Stimulated activated CD8-positive, alpha-beta memory T cell treated with anti-CD3 and anti-CD28 coated beads, Interleukin-2, amount 100 ng/mL, for 1 hour (primary cell): Measurements from ENCODE around the gene LAMA3.

Experiments
- DNase-seq, 2 donors: peaks; one replicate each; pipeline ENCODE4 v3.0.0-alpha.2; 2020; ENCODE audit warnings: low read depth in 2 of 2

Gene LAMA3

DNA sequence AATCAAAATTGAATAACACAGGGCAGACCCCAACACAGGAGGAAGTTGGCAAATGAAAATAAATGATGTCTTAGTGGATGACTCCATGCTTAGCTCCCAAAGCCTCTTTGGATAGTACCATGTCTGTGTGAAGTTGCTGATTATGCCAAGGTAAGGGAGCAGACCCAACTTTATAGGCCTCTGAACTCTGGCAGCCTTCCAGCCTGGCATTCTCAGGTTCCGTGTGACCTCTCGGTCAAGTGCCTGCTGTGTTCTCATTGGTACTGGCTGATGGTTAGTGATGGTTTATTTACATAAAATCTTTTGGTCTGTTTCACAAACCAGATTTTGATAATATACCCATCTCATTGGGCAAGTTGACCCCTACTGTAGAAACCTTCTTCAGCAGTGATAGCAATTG lies 213.1 kb downstream of the LAMA3 start:
- no peak for DNase-seq

DNA sequence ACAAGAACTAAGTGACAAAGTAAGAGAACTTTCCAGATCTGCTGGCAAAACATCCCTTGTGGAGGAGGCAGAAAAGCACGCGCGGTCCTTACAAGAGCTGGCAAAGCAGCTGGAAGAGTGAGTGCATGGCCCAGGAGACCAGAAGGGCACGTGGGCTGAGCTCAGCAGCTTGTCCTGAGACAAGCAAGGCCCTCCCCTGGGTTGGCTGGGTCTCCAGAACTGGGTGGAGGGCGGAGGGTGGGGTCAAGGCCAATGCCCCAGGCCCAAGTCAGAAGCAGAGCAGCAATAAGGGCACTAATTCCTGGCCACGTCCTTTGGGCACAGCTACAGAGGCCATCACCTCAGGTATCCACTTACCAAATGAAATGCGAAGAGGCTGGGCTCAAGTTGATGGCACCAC lies 214.7 kb downstream of the LAMA3 start:
- no peak for DNase-seq

DNA sequence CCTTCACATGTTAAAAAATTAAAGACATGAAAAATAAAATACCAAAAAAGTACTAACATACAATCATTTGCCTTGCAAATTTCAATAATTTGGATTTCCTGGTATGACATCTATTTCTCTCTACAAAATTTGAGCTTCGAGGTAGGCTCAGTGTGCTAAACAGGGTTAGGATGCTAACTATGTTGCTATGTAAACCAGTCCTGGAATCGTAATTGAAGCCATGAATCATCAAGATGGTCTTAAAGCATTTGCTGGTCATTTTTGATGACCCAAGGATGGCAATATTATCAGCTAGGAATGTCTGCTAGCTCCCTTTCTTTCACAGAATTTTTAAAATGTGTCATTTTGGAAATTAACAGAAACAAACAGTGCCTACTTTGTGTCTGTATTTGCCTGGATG lies 217.4 kb downstream of the LAMA3 start:
- no peak for DNase-seq

DNA sequence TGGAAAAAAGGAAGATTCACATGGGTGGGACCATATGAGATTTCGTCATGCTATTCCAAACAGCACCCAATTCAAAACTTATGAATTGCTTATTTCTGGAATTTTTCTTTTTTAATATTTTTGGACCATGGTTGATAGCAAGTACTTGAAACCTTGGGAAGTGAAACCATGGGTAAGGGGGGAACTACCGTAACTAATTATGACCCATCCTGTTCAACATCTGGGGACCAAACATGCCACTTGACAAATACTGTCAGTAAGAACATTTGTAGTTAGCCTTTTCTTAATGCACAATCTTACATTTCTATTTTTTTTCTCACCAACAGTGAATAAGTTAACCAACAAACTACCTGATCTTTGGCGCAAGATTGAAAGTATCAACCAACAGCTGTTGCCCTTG lies 219.6 kb downstream of the LAMA3 start:
- no peak for DNase-seq

DNA sequence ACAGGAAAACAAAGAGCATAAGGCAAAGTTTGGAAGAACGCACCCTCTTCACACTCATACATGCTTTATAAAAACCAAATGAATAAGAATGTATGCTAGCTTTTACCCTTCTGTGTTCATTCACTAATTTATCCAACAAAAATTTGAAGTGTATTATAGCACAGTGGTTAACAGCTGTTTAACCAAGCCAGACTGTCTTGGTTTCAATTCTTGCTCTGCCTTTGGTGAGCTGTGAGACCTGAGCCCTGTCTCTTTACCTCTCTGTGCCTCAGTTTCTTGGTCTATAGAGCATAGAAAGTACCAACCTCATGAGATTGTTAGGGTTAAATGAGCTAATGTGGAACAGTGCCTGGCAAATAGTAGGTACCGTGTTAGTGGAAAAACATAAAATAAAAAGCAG lies 220.8 kb downstream of the LAMA3 start:
- no peak for DNase-seq

DNA sequence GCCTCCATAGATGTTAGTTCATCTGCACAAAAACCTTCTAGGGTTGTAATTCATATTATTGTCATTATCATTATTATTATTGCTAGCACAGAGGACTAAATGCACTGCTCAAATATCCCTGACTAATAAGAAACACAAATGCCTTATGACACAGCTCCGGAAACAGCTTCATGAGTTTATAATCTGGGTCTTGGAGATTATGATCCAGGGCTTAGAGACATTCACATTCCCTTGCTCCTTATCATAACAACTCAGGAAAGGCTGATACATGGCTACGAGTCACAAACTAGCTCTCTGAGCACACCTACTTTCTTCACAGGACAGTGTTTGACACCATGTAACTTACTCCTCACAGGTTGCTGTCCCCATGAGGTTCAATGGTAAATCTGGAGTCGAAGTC lies 223.1 kb downstream of the LAMA3 start:
- no peak for DNase-seq

DNA sequence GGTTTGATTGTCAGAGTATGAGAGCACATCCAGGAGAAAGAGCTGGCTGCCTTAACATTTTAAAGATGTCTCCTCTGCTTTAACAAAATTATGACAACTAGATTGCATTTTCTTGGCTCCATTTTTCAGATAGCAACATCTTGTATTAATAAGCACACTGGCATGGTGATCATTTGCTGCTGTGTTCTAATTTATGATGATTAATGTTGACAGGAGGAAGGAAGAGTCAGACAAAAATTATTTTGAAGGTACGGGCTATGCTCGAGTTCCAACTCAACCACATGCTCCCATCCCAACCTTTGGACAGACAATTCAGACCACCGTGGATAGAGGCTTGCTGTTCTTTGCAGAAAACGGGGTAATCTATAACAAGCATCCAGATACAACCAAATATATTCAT lies 227.1 kb downstream of the LAMA3 start:
- no peak for DNase-seq

DNA sequence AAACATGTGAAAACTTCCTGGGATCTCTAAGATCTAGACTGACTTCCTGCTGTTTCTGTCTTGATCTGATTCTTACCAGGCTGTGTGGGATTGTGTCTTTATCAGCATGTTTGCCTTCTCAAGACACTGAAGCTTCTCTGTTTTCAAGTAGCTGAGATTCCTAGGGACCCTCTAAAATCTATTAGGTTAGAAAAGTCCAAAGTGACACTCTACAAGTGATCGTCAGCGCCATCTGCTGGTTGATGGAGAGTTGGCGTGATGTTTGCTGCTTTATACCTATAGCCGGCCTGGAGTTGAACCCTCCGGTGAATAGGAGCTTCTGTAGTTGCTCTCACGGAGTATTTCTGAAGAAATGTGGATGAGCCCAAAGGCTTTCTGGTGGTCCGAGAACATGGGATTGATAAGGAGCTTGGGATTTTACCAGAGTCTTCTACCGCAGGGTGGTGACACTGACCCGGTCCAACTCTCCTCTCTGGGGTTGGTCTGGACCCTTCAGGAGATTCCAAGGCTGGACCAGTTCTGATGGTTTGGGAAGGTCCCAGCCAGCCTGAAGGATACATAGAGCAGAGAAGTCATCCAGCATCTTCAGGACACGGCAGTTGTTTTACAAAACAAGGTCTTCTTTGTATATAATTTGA lies 229.3 kb downstream of the LAMA3 start:
- peak; percentile 66 to 69 for DNase-seq

DNA sequence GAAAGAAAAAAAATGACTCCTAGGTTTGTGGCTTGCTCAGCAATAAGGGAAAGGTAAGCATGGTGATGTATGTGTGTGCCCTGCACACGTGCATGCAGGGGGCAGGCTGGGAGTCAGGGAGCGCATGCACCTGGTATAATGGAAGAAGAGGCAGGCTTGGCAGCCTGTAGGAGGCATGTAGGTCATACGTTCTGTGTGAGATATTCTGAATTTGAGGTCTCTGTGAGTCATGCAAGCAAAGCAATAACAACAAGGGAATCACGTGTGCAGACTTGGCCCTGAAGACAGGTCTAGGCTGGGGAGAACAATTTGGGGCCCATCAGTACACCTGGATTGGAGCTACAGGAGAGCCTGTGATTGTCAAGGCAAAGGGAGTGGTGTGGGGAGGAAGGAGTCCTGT lies 230.8 kb downstream of the LAMA3 start:
- DNase-seq, result no peak

DNA sequence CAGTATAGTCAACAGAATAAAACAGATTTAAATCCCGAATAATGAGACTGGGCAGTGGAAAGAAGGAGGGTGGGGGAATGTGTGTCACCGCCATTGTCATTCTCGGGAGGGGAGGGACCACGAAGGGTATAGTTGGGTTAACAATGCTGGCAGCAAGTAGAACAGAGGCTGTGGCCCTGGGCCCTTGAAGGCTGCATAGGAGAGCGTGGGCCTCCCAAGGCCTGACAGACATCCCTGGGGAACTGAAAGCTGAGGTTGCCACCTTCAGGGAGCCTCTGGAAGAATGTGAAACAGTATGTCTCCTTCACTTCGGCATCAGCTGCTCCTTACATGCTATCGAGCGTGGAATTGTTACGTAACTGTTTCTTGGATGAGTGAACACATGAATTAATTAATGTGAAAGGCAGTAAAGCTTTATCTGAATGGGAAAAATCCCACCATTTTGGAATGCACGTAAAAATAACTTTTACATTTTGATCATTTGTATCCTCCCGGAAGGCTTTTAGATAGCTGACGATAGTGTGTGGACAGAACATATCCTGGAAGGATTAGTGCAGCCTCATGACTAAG lies 232.5 kb downstream of the LAMA3 start:
- no peak for DNase-seq

DNA sequence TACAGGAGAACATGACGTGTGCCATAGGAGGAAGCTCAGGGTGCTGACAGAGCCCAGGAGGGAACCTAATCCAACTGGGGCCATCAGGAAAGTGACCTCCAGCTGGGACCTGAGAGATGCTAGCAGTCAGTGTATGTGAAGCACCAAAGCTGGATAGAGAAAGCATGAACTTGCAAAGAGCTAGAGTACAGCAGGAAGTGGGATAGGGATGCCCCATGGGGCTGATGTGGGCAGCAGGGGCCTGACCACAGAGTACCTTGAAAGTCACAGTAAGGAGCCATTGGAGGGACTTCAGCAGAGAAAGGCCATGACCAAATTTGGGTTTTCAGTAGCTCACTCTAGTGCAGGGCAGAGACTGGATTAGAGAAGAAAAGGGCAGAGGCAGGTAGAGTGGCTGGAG lies 233.7 kb downstream of the LAMA3 start:
- DNase-seq, result no peak

DNA sequence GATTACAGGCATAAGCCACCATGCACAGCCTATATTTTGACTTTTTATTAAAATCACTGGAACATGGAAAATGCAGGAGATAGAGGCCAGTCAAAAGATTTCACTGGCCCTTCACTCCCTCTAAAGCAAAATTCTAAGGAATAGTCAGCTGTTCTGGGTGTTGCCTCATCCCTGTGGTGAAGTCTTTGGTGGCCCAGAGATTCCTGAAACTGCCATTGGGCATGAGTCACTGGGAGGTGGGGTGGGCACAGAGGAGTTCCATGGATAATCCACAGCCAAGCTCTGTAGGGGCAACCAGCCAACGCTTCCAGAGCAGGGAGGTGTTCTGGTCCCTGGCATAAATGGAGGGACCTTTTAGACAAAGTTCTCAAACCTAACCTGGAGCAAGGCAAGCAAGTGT lies 235.6 kb downstream of the LAMA3 start:
- DNase-seq, result no peak

DNA sequence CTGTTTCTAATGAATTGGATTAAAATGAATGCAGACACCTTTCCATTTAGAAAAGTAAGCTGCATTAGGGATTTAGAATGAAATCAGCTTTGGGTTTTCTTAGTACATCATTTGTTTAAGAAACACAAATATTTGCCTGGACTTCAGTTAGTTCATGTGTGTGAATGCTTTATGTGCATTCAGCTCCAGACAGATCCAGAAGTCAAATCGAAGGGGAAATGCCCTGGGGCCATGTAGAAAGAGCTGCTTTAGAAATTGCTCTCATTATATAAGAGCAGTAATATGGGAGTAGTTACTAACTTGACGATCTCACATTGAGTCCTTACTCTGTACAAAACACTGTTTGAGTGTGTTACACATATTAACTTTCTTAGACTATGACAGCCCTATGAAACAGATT lies 237.3 kb downstream of the LAMA3 start:
- no peak for DNase-seq

DNA sequence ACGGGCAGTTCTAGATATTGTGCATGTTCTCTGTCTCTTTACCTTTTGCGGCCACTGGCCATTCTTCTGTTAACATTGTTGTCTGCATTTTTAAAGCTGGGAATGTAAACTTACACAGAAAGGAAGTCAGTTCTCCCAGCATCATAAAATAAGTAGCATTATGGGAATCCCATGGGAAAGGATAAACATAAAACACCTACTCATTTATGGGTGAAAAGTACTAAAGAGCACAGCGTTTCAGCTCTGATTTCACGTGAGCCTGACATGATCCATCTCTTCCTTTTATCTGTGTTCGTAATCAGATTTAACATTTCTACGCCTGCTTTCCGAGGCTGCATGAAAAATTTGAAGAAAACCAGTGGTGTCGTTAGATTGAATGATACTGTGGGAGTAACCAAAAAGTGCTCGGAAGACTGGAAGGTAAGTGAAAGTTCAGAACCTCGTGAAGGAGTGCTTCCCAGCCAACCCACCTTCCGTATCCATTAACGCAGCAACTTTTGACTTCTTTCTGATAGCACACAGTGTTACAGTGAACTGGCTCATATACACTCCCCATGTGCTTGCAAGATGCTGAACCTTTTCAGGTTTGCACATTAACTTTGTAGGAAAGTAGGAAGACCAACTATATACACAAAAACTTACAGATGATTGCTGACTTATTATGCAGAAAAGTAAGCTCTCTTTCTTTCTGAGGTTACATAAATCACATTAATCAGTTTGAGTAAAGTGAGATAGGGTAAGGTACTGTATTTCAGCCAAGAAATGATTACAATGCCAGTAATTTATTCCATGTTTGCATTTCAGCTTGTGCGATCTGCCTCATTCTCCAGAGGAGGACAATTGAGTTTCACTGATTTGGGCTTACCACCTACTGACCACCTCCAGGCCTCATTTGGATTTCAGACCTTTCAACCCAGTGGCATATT lies 238.8 kb downstream of the LAMA3 start:
- DNase-seq, result no peak

DNA sequence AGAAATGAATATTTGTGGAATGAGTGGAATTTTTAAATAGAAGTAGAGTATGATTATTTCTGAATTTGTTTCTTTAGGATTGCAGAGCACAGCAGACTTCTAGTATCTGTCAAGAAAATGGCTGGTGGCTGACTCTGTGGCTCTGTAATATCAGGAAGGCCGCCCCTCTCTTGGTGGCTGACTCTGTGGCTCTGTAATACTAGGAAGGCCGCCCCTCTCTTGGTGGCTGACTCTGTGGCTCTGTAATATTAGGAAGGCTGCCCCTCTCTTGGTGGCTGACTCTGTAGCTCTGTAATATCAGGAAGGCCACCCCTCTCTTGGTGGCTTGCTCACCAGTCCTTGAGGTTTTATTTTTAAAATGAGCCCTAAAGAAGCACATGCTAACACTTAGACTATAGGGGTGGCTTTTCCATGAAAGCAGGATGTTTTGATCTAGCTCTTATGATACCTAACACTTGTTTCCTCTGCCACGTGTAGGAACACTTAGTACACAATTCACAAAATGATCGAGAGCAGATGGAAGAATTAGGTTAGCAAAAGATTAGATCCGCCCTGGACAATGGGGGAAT lies 240.2 kb downstream of the LAMA3 start:
- no peak for DNase-seq

DNA sequence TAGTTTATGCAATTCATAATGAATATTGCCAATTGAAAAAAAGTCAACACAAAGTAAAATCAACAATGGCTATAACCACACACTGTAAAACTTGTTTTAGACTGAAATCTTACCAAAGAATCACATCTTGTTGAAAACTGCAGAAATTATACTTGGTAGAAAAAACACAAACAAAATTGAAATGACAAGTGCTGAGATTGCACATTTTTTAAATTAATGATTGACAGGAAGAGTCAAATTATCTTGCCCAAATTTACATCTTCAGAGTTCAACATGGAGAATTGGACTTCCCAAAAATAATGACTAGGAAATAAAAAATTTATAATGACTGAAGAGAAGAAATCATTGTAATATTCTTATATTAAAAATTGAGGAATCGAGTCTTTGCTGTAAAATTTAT lies 240.7 kb downstream of the LAMA3 start:
- no peak for DNase-seq

DNA sequence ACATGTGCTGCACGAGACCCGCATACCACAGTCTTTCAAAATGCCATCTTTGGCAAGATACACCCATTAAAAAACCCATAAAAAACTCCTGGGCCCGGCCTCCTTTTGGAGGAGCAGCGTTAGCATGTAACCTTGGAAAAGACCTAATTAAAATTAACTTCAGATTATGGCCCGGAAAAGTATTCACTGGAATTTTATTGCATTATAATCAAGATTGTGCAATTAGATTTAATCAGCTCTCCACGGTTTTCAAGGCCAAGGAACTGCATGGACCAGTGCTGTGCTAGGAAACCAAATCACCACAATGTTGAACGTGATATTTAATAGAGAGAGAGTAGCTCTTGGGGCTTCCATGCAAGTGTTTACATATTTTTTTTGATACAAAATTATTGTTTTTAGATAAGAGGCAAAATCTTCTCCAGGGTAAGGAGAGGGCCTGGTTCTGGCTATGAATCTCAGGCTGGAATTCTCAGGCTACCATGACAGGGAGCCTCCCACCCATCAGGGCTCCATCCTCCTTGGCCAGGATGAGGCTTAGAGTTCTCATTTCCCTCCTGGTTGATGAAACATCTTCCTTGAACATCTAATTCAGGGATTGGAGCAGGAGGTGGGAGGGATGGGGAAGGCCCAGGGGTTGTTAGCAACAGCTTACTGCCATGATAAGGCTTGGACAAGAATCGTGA lies 243.3 kb downstream of the LAMA3 start:
- no peak for DNase-seq

DNA sequence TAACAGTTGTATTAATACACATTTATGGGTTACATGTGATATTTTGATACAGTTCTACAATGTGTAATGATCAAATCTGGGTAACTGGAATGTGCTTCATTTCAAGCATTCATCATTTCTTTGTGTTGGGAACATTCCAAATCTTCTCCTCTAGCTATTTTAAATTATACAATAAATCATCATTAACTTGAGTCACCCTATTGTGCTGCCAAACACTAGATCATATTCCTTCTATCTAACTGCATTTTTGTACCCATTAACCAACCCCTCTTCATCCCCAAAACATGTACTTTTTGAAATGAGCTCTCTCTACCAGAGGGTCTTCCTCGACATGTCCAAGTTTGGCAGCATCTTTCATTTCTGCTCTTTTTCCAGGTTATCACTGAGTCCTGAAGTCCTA lies 244.2 kb downstream of the LAMA3 start:
- DNase-seq, result no peak

DNA sequence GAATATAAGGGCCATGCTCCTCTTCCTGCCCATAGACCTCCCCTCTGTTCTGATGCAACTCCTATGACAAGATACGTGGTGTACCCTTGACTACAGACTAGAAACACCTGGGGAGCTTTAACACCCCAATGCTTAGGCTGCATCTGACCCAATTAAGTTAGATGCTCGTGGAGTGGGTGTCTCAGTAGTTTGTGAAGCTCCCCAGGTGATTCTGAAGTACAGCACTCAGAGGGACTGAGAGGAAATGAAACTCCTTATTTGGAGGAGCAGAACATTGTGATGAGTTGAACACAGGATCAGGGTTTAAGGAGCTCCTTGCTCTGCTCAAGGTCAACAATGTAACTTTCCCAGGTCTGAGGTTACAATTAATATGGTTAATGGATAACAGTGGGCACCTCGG lies 245.0 kb downstream of the LAMA3 start:
- no peak for DNase-seq

DNA sequence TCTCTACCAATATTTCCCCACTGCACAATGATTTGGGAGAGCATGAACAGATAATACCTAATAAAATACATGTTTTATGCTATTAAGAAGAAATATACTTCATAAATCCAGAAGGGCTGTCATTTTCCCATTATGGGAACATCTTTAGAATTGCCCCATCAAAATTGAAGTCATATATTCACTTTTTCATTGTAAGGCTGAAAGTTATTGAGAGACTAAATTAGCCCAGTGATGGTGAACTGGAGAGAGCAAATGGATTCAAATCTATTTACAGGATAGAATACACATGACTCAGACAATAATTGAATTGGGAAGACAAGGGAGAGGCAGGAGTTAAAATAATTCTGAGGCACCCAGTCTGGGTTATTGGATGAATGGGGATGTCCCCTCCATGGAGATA lies 245.6 kb downstream of the LAMA3 start:
- no peak for DNase-seq

DNA sequence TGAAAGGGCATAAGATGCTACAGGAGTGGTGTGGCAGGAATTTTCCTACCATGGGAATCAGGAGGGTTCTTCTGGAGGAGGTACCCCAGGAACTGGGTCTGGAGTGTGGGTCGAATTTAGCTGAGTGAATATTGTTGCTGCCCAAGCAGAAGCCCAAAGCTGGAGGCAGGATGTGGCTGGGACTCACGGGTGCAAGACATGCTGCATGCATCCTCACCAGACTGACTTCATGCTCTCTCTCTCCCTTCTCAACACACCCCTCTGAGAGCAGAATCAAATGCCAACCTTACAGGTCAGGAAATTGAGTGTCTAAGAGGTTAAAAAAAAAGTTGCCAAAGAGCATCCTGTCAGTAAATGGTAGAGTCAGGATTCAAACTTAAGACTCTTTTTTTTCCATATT lies 246.6 kb downstream of the LAMA3 start:
- no peak for DNase-seq

DNA sequence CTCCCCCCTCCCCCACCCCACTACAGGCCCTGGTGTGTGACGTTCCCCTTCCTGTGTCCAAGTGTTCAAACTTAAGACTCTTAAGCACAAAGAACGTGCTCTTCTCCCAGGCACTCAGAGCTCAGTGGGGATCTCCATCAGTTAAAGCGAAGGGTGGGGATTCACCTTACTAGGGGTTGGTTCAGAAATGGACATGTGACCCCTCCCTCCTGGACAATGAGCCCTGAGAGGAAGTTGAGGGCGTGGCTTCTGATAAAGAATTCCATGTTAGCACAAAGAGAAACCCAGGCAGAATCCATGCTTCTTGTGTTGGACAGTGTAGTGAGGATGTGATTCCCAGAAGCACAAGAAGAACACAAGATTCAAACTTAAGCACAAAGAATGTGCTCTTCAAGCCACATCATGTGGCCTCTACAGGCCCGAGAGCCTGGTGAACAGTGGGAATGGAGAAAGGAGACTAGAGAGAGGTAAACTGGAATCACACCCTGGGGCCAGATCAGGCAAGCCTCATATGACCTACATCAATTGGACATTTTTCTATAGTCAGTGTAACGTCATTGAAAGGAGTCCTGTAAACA lies 247.2 kb downstream of the LAMA3 start:
- DNase-seq, result no peak
